GM19468 (cell line): ENCODE data around the gene GPA33.
A peak's percentile ranks its signal among the peaks of the same experiment; 100 is the strongest.
"Not testable (repeated sequence)": the region's sequence is repeated elsewhere in the genome, so short reads cannot be mapped to it uniquely, and the experiment has no call there.

ENCODE experiments used
- ATAC-seq: cut with Tn5 transposase; IDR thresholded peaks from one replicate; pipeline ENCODE4 v1.9.1; 2021; ENCODE audit warnings: mild to moderate bottlenecking, moderate library complexity, moderate number of reproducible peaks; ENCODE audit not compliant: unreplicated experiment; ENCODE audit errors: extremely low read depth

The GPA33 gene

GRCh38 chr1:167060141-167061072 lies 29.8 kb downstream of the GPA33 start:
- no peak for ATAC-seq

DNA sequence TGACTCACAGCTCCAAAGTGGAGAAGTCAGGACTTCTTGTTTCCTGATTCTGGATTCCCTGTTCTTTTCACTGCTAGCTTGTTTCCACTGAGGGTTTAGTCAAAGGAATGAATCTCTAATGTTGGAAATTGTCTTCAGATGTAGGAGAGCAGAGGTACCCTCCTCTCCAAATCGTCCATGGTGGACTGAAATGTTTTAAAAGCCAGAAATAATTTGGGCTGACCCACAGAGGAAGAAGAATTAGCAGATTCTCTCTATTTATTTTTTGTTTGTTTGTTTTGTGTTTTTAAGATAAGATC lies 30.4 kb downstream of the GPA33 start:
- no peak for ATAC-seq

DNA sequence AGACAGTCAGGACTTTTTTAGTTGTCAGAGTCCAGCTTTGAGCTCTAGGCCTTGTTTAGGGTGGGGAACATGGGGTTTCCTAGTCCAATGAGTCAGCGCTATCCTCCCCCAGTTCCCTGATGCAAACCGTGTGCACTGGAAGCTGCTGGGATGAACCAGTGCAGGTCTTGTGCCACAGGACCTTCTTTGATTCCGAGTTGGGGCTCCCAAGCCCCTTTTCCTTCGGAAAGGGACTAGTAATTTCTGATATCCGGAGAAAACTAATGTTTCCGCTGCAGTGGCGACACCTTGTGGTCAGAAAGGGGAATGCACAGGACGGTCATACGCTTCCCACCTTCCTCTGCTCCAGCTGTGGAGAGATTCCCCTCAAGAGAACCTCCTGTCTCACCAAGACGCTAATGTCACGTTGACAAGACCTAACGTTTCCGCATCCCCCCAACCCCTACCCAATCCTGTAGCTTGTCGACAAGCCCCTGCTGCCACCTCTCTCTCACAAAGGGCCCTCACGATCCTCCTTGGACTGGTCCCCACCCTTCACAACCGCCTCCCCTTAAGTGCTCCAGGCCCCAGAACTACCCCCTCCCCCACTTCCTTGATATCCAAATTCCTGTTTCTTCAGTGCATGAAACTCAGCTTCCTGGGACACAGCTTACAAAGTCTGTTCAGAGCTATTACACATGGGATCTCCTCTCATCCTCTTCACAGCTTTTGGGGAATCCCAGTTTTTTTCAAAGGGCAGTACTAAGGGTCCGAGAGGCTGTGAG lies 30.9 kb downstream of the GPA33 start:
- no peak for ATAC-seq

GRCh38 chr1:167057241-167057688 lies 32.9 kb downstream of the GPA33 start:
- ATAC-seq = peak; percentile 45

DNA sequence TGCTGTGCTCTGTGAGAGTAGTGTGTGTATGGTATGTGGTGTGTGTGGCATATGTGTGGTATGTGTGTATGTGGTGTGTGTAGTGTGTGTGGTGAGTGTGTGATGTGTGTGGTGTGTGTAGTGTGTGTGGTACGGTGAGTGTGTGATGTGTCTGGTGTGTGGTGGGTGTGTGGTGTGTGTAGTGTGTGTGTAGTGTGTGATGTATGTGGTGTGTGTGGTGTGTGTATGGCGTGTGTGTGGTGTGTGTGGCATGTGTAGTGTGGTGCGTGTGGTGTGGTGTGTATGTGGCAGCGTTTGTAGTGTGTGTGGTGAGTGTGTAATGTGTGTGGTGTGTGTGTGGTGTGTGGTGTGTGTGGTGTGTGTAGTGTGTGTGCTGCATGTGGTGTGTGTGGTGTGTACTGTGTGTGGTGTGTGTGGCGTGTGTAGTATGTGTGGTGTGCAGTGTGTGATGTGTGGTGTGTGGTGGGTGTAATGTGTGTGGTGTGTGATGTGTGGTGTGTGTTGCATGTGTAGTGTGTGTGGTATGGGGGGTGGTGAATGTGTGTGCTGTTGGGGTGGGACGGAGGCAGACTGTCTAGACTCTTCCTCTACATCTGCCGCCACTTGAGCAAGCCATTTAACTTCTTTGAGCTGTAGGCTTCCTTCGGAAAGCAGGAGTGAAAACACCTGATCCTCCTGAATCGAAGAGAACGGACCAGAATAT lies 33.5 kb downstream of the GPA33 start:
- no peak for ATAC-seq

GRCh38 chr1:167054946-167055630 lies 35.1 kb downstream of the GPA33 start:
- no peak for ATAC-seq

DNA sequence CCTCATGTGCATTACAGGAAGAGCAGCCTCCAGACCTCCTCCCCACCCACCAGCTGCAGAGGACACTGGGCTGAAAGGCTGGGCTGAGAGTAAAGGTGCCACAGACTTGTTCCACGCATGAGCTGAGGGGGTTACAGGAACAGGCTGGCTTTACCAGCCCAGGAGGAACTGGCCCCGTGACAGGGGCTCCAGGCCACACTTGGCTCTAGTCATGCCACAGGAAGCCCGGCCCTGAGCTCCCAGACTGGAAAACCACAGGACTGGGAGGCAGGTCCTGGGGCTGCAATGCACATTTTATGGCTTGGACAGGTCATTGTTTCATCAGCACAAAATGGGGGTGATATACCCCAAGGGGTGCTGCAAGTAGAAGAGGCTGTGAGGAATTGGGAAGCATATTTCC lies 35.6 kb downstream of the GPA33 start:
- ATAC-seq = no peak

DNA sequence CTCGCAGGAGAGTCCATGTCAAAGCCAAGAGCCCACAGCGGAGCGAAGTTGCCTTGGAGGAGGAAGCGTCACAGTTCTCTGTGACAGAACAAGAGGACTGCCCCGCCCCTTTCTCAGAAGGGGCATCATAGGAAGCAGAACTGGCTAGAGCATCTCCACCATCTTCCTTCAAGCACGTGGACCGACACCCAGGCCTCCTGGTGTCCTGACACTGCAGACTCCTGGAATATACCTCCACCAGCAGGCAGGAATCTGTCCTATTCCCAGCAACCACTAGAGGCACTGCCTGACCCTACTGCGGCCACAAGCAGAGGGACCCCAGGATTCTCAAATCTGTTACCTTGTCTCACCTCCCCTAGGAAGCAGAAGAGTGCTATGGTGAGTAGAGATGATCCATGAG lies 37.8 kb downstream of the GPA33 start:
- no peak for ATAC-seq

DNA sequence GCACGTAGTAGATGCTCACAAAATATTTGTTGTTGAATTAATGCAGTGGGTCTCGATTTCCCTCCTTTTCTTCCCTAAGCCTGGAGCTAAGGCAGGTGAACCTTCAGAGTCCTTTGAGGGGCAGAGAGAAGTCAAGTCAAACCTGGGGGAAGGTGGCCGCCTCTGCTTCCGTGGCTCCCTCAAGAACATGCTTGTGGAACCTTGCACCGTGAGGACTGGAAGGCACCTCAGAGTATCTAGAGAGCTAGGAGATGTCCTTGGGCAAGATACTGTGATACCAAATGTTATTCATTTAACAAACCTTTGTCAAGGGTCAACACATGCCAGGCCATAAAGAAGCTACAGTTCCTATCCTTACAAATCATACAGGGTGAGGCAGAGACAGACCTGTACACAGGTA lies 38.3 kb downstream of the GPA33 start:
- ATAC-seq = no peak

GRCh38 chr1:167043752-167044488 lies 46.3 kb downstream of the GPA33 start:
- peak; percentile 91 for ATAC-seq

GRCh38 chr1:167033646-167034045 lies 56.5 kb downstream of the GPA33 start:
- no peak for ATAC-seq

DNA sequence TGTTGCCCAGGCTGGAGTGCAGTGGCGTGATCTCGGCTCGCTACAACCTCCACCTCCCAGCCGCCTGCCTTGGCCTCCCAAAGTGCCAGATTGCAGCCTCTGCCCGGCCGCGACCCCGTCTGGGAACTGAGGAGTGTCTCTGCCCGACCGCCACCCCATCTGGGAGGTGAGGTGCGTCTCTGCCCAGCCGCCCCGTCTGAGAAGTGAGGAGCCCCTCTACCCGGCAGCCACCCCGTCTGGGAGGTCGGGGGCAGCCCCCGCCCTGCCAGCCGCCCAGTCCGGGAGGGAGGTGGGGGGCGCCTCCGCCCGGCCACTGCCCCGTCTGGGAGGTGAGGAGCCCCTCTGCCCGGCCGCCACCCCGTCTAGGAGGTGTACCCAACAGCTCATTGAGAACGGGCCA lies 60.6 kb downstream of the GPA33 start:
- ATAC-seq = not testable (repeated sequence)

DNA sequence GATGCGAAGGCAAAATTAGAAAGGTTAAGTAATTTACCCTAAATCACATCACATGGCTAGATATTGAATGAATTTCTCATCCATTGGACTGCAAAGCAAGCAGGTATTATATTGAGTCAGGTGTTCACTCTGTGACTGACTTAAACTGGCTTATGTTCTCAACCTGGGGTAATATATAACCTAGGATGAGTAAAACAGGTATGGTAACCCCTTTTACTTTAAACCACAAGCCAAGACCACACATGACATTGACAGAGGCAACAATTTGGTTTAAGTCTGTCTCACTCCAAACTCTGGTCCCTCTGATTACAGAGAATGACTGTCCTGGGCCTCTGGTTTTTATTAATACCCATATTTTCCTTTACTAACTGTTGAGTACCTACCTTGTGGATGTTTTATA lies 67.8 kb downstream of the GPA33 start:
- peak; percentile 63 for ATAC-seq

- no peak for ATAC-seq
These were observed 74.0 kb downstream of the GPA33 start for GRCh38 chr1:167016100-167016750.

DNA sequence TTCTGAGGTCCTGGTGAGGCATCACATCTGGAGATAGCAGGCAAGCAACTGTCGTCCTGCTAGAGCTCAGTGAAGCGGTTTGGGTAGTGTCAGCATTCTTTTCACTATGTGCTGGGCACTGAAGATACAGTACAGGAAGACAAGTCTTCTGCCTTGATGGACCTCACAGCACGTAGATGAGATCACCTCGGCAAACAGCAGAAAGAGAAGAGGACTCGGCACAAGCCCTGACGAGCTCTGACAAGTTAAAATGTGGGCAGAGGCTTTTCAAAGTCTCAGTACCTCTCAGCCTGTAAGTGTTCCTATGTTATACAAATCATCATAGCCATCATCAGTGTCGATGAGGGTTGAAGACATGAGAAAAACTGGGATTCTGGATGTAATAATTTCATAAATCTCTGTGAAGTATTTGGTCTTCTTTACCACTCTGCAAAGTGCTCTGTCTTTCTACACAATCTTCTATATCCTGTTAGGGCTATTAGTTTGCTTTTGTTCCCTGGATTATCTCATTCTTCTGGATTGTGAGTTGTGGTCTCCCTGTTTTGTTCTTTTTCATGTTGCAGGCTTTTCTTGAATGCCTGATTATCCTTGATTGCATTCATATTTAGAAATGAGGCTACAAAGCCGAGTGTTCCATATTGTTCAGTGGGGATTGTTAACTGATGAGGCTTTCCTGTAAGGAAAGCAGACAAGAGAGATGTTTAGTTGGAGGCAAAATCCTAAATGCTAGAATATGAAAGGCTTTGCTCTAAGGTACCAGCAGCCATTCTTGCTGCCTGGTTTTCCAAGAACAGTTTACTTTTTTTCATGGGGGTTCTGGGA lies 76.9 kb downstream of the GPA33 start:
- ATAC-seq = no peak

GRCh38 chr1:167012570-167012969 lies 77.6 kb downstream of the GPA33 start:
- ATAC-seq = no peak

GRCh38 chr1:167011560-167012191 lies 78.5 kb downstream of the GPA33 start:
- no peak for ATAC-seq

DNA sequence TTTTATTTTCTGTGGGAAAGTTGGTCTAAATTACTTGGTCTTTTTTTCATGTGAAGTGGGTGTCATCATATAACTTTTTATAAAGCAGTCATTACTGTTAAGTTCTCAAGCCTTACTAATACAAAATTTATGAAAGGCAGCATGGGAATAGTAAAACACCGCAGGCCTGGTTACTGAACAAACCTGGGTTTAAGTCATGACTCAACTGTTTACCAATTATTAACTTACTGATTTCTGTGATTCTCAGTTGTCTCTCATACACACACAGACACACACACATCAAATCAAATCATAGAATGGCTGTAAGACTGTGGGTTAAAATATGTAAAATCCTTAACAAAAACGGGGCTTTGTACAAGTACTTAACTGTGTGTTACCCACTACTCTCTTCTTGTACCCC lies 86.5 kb downstream of the GPA33 start:
- no peak for ATAC-seq
